Measurements from ENCODE around the gene ADAMTS9.

Gene ADAMTS9

GRCh38 chr3:64655160-64655559 lies 32.6 kb downstream of the ADAMTS9 start:
- H3K9me2 ChIP-seq (replicated peaks; ENCODE audit: low read depth, low read length) = 0 out of 2 replicates have a peak, but pooled peaks cover 4% of the 10 kb centered on the region
- no peaks in the 10 kb centered on the region for H3K79me2 ChIP-seq (ENCODE audit: insufficient read depth, low read length)
- H3K9ac ChIP-seq (ENCODE audit: low read depth, low read length, poor library complexity, severe bottlenecking) = no peak overlapping the region
- H4K20me1 ChIP-seq (ENCODE audit: insufficient read depth, low read length, poor library complexity, severe bottlenecking) = no peaks in the 10 kb centered on the region
- H3K9me3 ChIP-seq (ENCODE audit: insufficient read depth, low read depth, low read length) = no peaks in the 10 kb centered on the region
- H3K4me1 ChIP-seq (ENCODE audit: insufficient read depth, low read length, poor library complexity, severe bottlenecking) = no peaks in the 10 kb centered on the region
- TF ChIP-seq CTCF (conservative IDR thresholded peaks at IDR 0.05; ENCODE audit: low read length) (no peak), EZH2phosphoT487 (IDR thresholded peaks at IDR 0.05; ENCODE audit: borderline replicate concordance) (no peak)
- H3K36me3 ChIP-seq (ENCODE audit: insufficient read depth, low read length) = no peaks in the 10 kb centered on the region
- H3K27me3 ChIP-seq (ENCODE audit: insufficient read depth, low read length, poor library complexity, severe bottlenecking) = no peaks in the 10 kb centered on the region
- H3K4me2 ChIP-seq (ENCODE audit: low read depth, low read length, poor library complexity, severe bottlenecking) = no peak overlapping the region
- H3K4me3 ChIP-seq (ENCODE audit: low read length, poor library complexity, severe bottlenecking) = no peak overlapping the region
- H3F3A ChIP-seq (ENCODE audit: low read depth) = no peaks in the 10 kb centered on the region
- H2AFZ ChIP-seq (ENCODE audit: low read length) = no peak overlapping the region

GRCh38 chr3:64654013-64654412 lies 33.8 kb downstream of the ADAMTS9 start:
- no peak overlapping the region for H3K4me3 ChIP-seq (ENCODE audit: low read length, poor library complexity, severe bottlenecking)
- no peaks in the 10 kb centered on the region for H3K9me3 ChIP-seq (ENCODE audit: insufficient read depth, low read depth, low read length)
- H4K20me1 ChIP-seq (ENCODE audit: insufficient read depth, low read length, poor library complexity, severe bottlenecking) = no peaks in the 10 kb centered on the region
- H2AFZ ChIP-seq (ENCODE audit: low read length) = no peak overlapping the region
- no peak overlapping the region for H3K4me2 ChIP-seq (ENCODE audit: low read depth, low read length, poor library complexity, severe bottlenecking)
- H3K4me1 ChIP-seq (ENCODE audit: insufficient read depth, low read length, poor library complexity, severe bottlenecking) = no peaks in the 10 kb centered on the region
- H3K27me3 ChIP-seq (ENCODE audit: insufficient read depth, low read length, poor library complexity, severe bottlenecking) = no peaks in the 10 kb centered on the region
- no peak overlapping the region for H3K9ac ChIP-seq (ENCODE audit: low read depth, low read length, poor library complexity, severe bottlenecking)
- H3K79me2 ChIP-seq (ENCODE audit: insufficient read depth, low read length) = no peaks in the 10 kb centered on the region
- no peaks in the 10 kb centered on the region for H3F3A ChIP-seq (ENCODE audit: low read depth)
- 0 out of 2 replicates have a peak, but pooled peaks cover 4% of the 10 kb centered on the region for H3K9me2 ChIP-seq (replicated peaks; ENCODE audit: low read depth, low read length)
- TF ChIP-seq CTCF (conservative IDR thresholded peaks at IDR 0.05; ENCODE audit: low read length) = no peak
- no peak for TF ChIP-seq EZH2phosphoT487 (IDR thresholded peaks at IDR 0.05; ENCODE audit: borderline replicate concordance)
- no peaks in the 10 kb centered on the region for H3K36me3 ChIP-seq (ENCODE audit: insufficient read depth, low read length)

- Histone ChIP-seq H4K20me1 (ENCODE audit: insufficient read depth, low read length, poor library complexity, severe bottlenecking) (no peaks in the 10 kb centered on the region), H3F3A (ENCODE audit: low read depth) (no peaks in the 10 kb centered on the region), H3K27me3 (ENCODE audit: insufficient read depth, low read length, poor library complexity, severe bottlenecking) (no peaks in the 10 kb centered on the region), H3K9me2 (replicated peaks; ENCODE audit: low read depth, low read length) (0 out of 2 replicates have a peak, but pooled peaks cover 4% of the 10 kb centered on the region), H3K79me2 (ENCODE audit: insufficient read depth, low read length) (no peaks in the 10 kb centered on the region), H3K36me3 (ENCODE audit: insufficient read depth, low read length) (no peaks in the 10 kb centered on the region), H3K4me3 (ENCODE audit: low read length, poor library complexity, severe bottlenecking) (no peak overlapping the region), H3K4me2 (ENCODE audit: low read depth, low read length, poor library complexity, severe bottlenecking) (no peak overlapping the region), H3K4me1 (ENCODE audit: insufficient read depth, low read length, poor library complexity, severe bottlenecking) (no peaks in the 10 kb centered on the region), H3K9ac (ENCODE audit: low read depth, low read length, poor library complexity, severe bottlenecking) (no peak overlapping the region), H3K9me3 (ENCODE audit: insufficient read depth, low read depth, low read length) (no peaks in the 10 kb centered on the region), H2AFZ (ENCODE audit: low read length) (no peak overlapping the region)
- TF ChIP-seq EZH2phosphoT487 (IDR thresholded peaks at IDR 0.05; ENCODE audit: borderline replicate concordance) (no peak), CTCF (conservative IDR thresholded peaks at IDR 0.05; ENCODE audit: low read length) (no peak)
These were observed 34.7 kb downstream of the ADAMTS9 start for GRCh38 chr3:64653101-64653500.

Measured in Loucy (cell line).